GM21526 (cell line): ENCODE results near the gene KCTD3.

Source experiments
- ATAC-seq: cut with Tn5 transposase; IDR thresholded peaks from one replicate; pipeline ENCODE4 v1.9.1; 2021; ENCODE audit warnings: moderate library complexity; ENCODE audit not compliant: unreplicated experiment, low FRiP score

The KCTD3 gene

DNA sequence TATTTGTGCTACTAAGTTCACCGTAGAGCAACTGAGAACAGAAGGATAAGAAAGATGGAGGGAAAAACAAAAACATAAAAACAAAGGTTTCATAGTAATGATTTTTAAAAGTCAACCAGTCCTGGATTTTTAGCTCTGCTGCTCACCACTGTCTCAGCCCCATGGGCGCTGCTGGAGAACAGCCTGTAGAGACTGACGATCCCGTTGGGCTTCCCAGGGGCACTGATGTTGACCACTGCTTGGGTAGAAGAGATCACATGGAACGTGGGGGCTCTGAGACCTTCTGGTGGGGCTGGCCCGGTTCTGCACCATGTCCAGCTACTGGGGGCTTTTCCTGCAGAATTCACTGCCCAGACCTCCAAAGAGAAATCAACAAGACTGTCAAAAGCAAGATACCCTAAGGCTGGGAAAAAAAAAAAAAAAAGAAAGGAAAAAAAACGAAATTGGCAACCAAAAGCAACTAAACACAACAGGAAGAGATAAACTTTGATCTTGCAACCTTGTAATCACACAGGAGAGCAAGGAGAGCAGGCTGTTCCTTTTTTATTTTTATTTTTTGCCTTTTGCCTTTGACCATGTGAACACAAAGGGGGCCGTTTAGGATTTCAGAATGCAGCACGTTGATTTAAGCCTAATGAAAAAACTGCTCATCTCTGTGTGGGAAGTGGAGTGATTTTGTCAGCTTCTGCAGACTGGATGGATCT lies 83.5 kb downstream of the KCTD3 start:
- ATAC-seq = no peak

DNA sequence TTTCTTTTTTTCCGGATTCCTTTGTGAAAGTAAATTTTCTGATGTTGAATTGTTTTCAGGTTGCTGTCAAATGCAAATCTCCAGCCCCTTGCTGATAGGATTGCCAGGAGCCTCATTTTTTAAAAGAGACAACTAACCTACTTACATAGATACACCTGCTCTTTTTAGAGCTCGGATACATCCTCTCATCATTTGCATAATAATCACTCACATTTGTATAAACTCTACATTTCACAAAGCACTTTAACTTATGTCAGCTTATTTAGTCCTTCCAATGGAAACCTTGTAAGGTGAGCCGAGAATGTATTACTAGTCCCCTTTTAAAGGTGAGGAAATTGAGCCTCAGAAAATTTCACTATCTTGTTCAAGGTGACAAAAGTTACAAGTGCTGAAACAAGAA lies 84.8 kb downstream of the KCTD3 start:
- no peak for ATAC-seq

DNA sequence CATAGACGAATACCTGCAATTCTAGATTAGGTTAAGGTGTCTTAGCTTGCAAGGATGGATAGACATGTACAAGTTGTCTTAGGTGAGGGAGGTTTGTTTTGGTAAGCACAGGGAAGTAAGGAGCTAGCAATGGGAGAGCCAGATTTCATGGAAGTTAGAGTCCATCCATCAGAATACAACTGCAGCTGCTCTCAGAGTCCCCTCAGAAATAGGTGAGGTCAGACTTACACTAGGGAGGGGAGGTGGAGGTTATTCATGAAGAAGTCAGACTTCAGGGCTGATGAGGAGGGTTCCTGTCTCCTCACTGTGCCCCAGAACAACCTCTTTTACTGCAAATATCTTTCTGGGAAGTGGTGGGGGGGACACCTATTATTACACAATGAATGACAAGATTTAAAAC lies 85.3 kb downstream of the KCTD3 start:
- no peak for ATAC-seq

DNA sequence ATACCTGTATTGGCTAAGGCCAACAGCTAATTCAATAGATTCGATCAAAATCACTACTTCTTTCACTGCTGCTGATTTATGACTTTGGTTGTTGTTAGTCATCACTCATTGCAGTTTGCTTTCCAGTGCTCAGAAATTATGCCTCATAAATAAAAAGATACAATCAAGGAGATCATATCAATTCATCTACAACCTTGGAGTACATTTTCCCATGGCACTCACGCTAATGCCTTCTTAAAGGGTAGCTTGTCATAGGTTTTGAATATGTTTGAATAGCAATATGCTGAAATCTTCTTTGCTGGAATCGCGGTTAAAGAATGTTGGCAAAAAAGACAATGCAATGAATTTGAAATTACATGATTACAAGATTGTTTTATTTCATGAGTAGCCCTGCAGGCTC lies 89.9 kb downstream of the KCTD3 start:
- no peak for ATAC-seq

DNA sequence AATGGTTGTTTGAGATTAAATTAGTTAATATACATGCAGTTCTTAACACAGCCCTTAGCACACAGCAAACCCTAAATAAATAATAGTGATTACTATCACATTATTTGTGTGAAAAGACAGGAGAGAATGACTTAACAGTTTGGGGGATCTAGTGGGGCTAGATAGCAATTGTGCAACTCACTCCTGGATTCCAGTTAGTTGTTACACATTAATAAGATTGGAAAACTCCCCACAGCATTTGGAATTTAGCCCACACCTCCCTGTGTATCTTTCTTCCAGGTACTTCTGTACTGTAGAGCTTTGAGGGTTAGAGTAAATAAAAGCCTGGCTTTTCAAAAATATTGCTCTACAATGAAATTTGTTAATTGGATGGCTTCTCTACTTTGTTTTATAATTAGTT lies 93.2 kb downstream of the KCTD3 start:
- ATAC-seq = no peak

DNA sequence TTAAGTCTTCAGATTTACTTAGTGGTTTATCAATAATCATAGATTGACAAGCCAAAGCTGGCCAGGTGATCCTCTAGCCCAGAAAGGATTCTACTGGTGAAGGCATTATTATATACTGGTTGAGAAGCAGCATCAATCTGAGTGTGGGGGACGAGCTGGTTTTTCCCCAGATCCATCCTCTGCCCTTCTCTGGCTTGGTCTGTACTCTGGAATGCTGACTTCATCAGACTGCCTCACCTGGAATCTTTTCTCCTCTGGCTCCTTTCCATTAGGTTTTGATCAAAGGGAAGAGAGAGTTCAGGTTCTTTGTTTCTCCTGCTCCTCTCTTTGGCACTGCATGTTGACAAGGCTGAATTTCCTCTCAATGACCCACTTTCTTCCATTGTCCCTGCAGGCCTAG lies 93.9 kb downstream of the KCTD3 start:
- no peak for ATAC-seq

DNA sequence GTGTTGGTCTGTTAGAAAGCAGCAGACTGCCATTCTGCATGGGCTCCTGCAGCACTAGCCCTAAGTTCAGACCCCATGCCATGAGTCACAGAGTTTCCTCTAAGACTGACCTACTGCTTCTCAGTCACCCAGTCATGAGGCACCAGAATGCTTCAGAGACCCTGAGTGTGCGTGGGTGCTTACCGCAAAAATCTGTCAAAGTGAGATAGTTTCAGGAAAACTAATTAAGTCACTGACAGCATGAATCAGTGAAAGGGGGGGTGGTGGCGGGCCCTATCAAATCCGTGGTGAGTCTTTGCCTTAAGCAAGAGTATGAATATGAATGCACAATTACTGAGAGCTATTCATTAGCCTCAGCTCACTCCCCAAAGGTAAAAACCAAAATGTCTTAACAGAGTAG lies 98.1 kb downstream of the KCTD3 start:
- no peak for ATAC-seq

DNA sequence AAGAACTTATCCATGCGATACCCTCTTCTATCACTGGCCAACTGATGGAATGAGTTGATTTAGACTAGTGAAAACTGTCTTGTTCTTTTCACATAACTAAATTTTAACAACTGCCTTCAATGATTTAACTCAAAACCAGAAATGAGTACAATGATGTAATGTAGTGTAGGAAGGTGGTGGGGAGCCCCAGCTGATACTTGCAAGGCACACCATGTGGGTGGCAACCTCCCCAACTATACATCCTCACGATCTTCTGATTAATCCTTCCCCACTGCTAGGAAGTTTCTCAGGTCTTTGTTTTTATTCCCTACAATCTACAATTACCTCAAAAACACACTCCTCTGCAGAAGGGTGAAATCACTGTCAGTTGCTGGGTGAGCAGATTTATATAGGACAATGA lies 100.7 kb downstream of the KCTD3 start:
- no peak for ATAC-seq

DNA sequence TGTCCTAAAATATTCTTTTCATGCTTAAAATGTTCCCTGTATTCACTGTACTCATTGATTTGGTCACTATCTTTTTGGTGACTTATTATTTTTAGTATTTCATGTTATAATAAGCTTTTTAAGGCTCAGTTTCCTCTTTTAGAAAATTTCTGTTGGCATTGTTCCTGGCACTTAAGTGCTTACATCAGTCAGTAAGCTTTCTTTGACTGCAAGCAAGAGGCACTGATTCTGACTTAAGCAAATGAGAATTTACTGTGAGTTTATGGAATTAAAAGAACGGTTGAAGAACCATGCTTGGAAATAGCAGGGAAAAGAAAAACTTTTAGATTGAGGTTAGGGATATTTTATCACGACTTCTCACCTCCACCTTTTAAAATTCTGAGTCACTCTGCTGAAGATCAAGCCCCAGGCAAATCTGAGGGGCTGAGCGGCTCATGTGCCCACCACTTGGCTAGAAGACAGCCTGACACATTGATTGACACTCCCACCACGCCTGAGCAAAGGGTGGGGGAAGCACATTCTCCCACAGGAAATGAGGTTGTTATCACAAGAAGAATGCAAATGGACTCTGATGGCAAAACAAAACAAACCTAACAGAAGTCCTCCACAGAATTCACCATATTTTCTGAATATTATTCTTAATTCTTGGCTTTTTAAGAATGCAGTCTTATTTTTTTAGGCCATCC lies 102.8 kb downstream of the KCTD3 start:
- no peak for ATAC-seq
